H9 (cell line): ENCODE measurements around the gene CDRT4. TPM values are rescaled to one million over a fixed set of nuclear protein-coding genes. Genes with fewer than 3 reads are reported as not detected.

Experiments used
- DNase-seq: peaks from one replicate; pipeline ENCODE4 v3.0.0-alpha.2; 2017
- H2AFZ ChIP-seq: one replicate; pipeline ENCODE4 v1.6.1; 2013; ENCODE audit warnings: mild to moderate bottlenecking, low read length, control low read depth, moderate library complexity
- H2AK5ac ChIP-seq: 2 replicates; pipeline ENCODE4 v1.6.1; 2013; ENCODE audit warnings: low read length, control low read depth, mixed read lengths; ENCODE audit not compliant: insufficient read length
- H2BK120ac ChIP-seq: one replicate; pipeline ENCODE4 v1.6.1; 2013; ENCODE audit warnings: low read depth, mild to moderate bottlenecking, low read length, control low read depth, inconsistent platforms; ENCODE audit not compliant: poor library complexity, severe bottlenecking
- H2BK12ac ChIP-seq: 2 replicates; pipeline ENCODE4 v1.6.1; 2013; ENCODE audit warnings: low read length, control low read depth, mixed read lengths, low read depth; ENCODE audit not compliant: insufficient read length
- H2BK15ac ChIP-seq: 2 replicates; pipeline ENCODE4 v1.6.1; 2013; ENCODE audit warnings: low read depth, low read length, control low read depth
- H2BK20ac ChIP-seq: one replicate; pipeline ENCODE4 v1.6.1; 2013; ENCODE audit warnings: low read depth, mild to moderate bottlenecking, low read length, control low read depth, inconsistent platforms; ENCODE audit not compliant: poor library complexity, severe bottlenecking
- H2BK5ac ChIP-seq: 2 replicates; pipeline ENCODE4 v1.6.1; 2013; ENCODE audit warnings: low read length, control low read depth, mixed read lengths; ENCODE audit not compliant: insufficient read length
- H3K14ac ChIP-seq: 2 replicates; pipeline ENCODE4 v1.6.1; 2013; ENCODE audit warnings: low read length, control low read depth; ENCODE audit not compliant: insufficient read depth
- H3K18ac ChIP-seq: 2 replicates; pipeline ENCODE4 v1.6.1; 2013; ENCODE audit warnings: low read depth, mild to moderate bottlenecking, mixed read lengths, low read length, control low read depth; ENCODE audit not compliant: insufficient read length
- H3K23ac ChIP-seq: 2 replicates; pipeline ENCODE4 v1.6.1; 2013; ENCODE audit warnings: low read length, control low read depth, mixed read lengths, low read depth; ENCODE audit not compliant: insufficient read length
- H3K23me2 ChIP-seq: 2 replicates; pipeline ENCODE4 v1.6.1; 2013; ENCODE audit warnings: low read depth, mild to moderate bottlenecking, mixed read lengths, low read length, control low read depth; ENCODE audit not compliant: insufficient read length, poor library complexity, severe bottlenecking
- H3K27ac ChIP-seq: 2 replicates; pipeline ENCODE4 v1.5.1; 2013; ENCODE audit warnings: low read length, control low read depth, mixed read lengths, low read depth; ENCODE audit not compliant: insufficient read length
- H3K27me3 ChIP-seq: 2 replicates; pipeline ENCODE4 v1.6.1; 2013; ENCODE audit warnings: low read length, control low read depth, inconsistent platforms; ENCODE audit not compliant: insufficient read depth
- H3K4ac ChIP-seq: 2 replicates; pipeline ENCODE4 v1.6.1; 2013; ENCODE audit warnings: low read depth, mild to moderate bottlenecking, control low read depth, inconsistent platforms, low read length, moderate library complexity
- H3K4me1 ChIP-seq: 2 replicates; pipeline ENCODE4 v1.6.1; 2013; ENCODE audit warnings: low read length, control low read depth, inconsistent platforms; ENCODE audit not compliant: insufficient read depth
- H3K4me2 ChIP-seq: 2 replicates; pipeline ENCODE4 v1.6.1; 2013; ENCODE audit warnings: low read length, control low read depth, mixed read lengths; ENCODE audit not compliant: insufficient read length, insufficient read depth
- H3K56ac ChIP-seq: 2 replicates; pipeline ENCODE4 v1.6.1; 2013; ENCODE audit warnings: low read depth, mild to moderate bottlenecking, mixed read lengths, low read length, control low read depth; ENCODE audit not compliant: insufficient read length
- H3K79me1 ChIP-seq: 2 replicates; pipeline ENCODE4 v1.6.1; 2013; ENCODE audit warnings: low read depth, mild to moderate bottlenecking, moderate library complexity, low read length, control low read depth, inconsistent platforms; ENCODE audit not compliant: insufficient read depth, poor library complexity, severe bottlenecking
- H3K79me2 ChIP-seq: 2 replicates; pipeline ENCODE4 v1.6.1; 2013; ENCODE audit warnings: low read length, control low read depth, inconsistent platforms; ENCODE audit not compliant: insufficient read depth
- H3K9ac ChIP-seq: 2 replicates; pipeline ENCODE4 v1.6.1; 2013; ENCODE audit warnings: low read length, control low read depth, mixed read lengths; ENCODE audit not compliant: insufficient read length; ENCODE audit errors: extremely low read depth
- H3K9me3 ChIP-seq: one replicate; pipeline ENCODE4 v1.6.1; 2013; ENCODE audit warnings: low read depth, low read length, inconsistent platforms; ENCODE audit not compliant: control insufficient read depth
- H3T11ph ChIP-seq: one replicate; pipeline ENCODE4 v1.6.1; 2013; ENCODE audit warnings: mild to moderate bottlenecking, low read length, control low read depth, inconsistent platforms
- H4K20me1 ChIP-seq: one replicate; pipeline ENCODE4 v1.6.1; 2013; ENCODE audit not compliant: control insufficient read depth, insufficient read length, insufficient read depth
- H4K5ac ChIP-seq: 2 replicates; pipeline ENCODE4 v1.6.1; 2013; ENCODE audit warnings: low read depth, mild to moderate bottlenecking, mixed read lengths, low read length, control low read depth; ENCODE audit not compliant: insufficient read length
- H4K8ac ChIP-seq: replicated peaks from 2 replicates; pipeline ENCODE4 v1.6.1; 2013; ENCODE audit warnings: low read length, control low read depth, mixed read lengths, low read depth; ENCODE audit not compliant: insufficient read length
- H4K91ac ChIP-seq: 2 replicates; pipeline ENCODE4 v1.6.1; 2013; ENCODE audit warnings: low read depth, mild to moderate bottlenecking, moderate library complexity, mixed read lengths, low read length, control low read depth; ENCODE audit not compliant: insufficient read length
- H3K27ac Mint-ChIP-seq, 3 experiments: 2 replicates in 2 of 3; 3 replicates in 1 of 3; pipeline ENCODE4 v1.8.0; 2020 to 2021; ENCODE audit warnings: mixed read lengths in 3 of 3, mild to moderate bottlenecking in 1 of 3, moderate library complexity in 1 of 3
- H3K27me3 Mint-ChIP-seq: 2 replicates; pipeline ENCODE4 v1.8.0; 2021; ENCODE audit warnings: low read depth, mild to moderate bottlenecking, moderate library complexity, mixed read lengths
- H3K36me3 Mint-ChIP-seq, 3 experiments: 2 replicates in 2 of 3; 3 replicates in 1 of 3; pipeline ENCODE4 v1.8.0; 2020 to 2021; ENCODE audit warnings: low read depth in 3 of 3, mixed read lengths in 3 of 3; ENCODE audit not compliant: insufficient read depth in 1 of 3
- H3K4me1 Mint-ChIP-seq, 2 experiments: 2 replicates each; pipeline ENCODE4 v1.8.0; 2020; ENCODE audit warnings: mixed read lengths in 2 of 2
- H3K4me3 Mint-ChIP-seq, 2 experiments: 2 replicates in 1 of 2; 3 replicates in 1 of 2; pipeline ENCODE4 v1.8.0; 2020 to 2021; ENCODE audit warnings: mild to moderate bottlenecking in 2 of 2, mixed read lengths in 2 of 2, moderate library complexity in 1 of 2
- H3K9me3 Mint-ChIP-seq, 2 experiments: 2 replicates in 1 of 2; 3 replicates in 1 of 2; pipeline ENCODE4 v1.8.0; 2020; ENCODE audit warnings: mild to moderate bottlenecking in 2 of 2, mixed read lengths in 2 of 2, moderate library complexity in 1 of 2
- CTCF ChIP-seq: fragments of 200-600 bp; sonication (generic); conservative IDR thresholded peaks from 3 replicates; pipeline ENCODE4 v1.8.0; 2021; ENCODE audit warnings: antibody characterized with exemption, mild to moderate bottlenecking
- WGBS: extraction: QIAGEN DNeasy Blood & Tissue Kit; methylation state at CpG from one replicate; pipeline ENCODE4 v1.1.7; 2013; ENCODE audit warnings: missing lambda C conversion rate, low lambda C conversion rate, mixed read lengths; ENCODE audit not compliant: insufficient read length; ENCODE audit errors: extremely low coverage; 5-methylcytosine and 5-hydroxymethylcytosine counted together
- total RNA-seq: library from RNA; stranded (reverse); gene quantifications from 2 replicates; pipeline ENCODE4 v1.2.1, GENCODE V29; 2021

Gene CDRT4
- total RNA-seq, 1 experiment from 2014 or later: 3.8 TPM

GRCh38 chr17:15434956-15435355 is 32.5 kb downstream of the CDRT4 start:
- Mint-ChIP-seq H3K9me3 (no peaks in the 10 kb centered on the region; a peak in 1 of 5 replicates), H3K4me1 (peaks cover 2 to 7% of the 10 kb centered on the region in 2 experiments; a peak in 2 of 4 replicates), H3K4me3 (no peak overlapping the region), H3K27me3 (no peaks in the 10 kb centered on the region; the same call in 1 of the 2 replicates), H3K36me3 (peaks cover 11 to 33% (median 29%) of the 10 kb centered on the region in 3 experiments; a peak in 6 of 7 replicates), H3K27ac (no peak overlapping the region)
- Histone ChIP-seq H3K14ac (no peak overlapping the region), H3K27ac (no peak overlapping the region), H4K5ac (no peak overlapping the region), H4K8ac (no peak overlapping the region), H3K18ac (no peak overlapping the region), H3K27me3 (no peaks in the 10 kb centered on the region), H2BK120ac (no peak overlapping the region), H2AFZ (no peak overlapping the region), H3K23me2 (no peaks in the 10 kb centered on the region), H3T11ph (no peak overlapping the region), H4K91ac (no peak overlapping the region), H3K56ac (no peak overlapping the region), H4K20me1 (no peaks in the 10 kb centered on the region), H2BK12ac (no peak overlapping the region), H3K4me2 (no peak overlapping the region), H3K4ac (no peak overlapping the region), H3K79me1 (no peaks in the 10 kb centered on the region), H2BK15ac (no peak overlapping the region), H3K9ac (no peak overlapping the region), H2BK20ac (no peak overlapping the region), H3K9me3 (no peaks in the 10 kb centered on the region), H2AK5ac (no peak overlapping the region), H3K79me2 (no peaks in the 10 kb centered on the region), H3K23ac (no peak overlapping the region), H2BK5ac (no peak overlapping the region), H3K4me1 (no peaks in the 10 kb centered on the region)
- WGBS: no CpG with 5 or more reads among the region's 8 CpGs
- DNase-seq: no peak
- no peak for TF ChIP-seq CTCF
